HepG2 (cell line): Measurements from ENCODE around the gene GFER. TPM values are rescaled to one million over a fixed set of nuclear protein-coding genes. Genes with fewer than 3 reads are reported as not detected.

Experiments
- KAT7 ChIP-seq: IDR thresholded peaks from 2 replicates; pipeline ENCODE4 v1.6.1; 2018; ENCODE audit warnings: borderline replicate concordance, missing compliant biosample characterization
- MYNN ChIP-seq: sonication (generic); formaldehyde crosslinking; IDR thresholded peaks from 2 replicates; pipeline ENCODE4 v1.4.0; 2020; ENCODE audit warnings: mild to moderate bottlenecking, low read depth, missing genetic modification reagents
- NR1H2 ChIP-seq: sonication (generic); formaldehyde crosslinking; IDR thresholded peaks from 2 replicates; pipeline ENCODE4 v1.8.1; 2022; ENCODE audit warnings: low read depth, missing genetic modification reagents, borderline replicate concordance
- SP140L ChIP-seq: sonication (generic); formaldehyde crosslinking; IDR thresholded peaks from 2 replicates; pipeline ENCODE4 v1.4.0; 2020; ENCODE audit warnings: missing genetic modification reagents, borderline replicate concordance
- THYN1 ChIP-seq: sonication (generic); formaldehyde crosslinking; IDR thresholded peaks from 2 replicates; pipeline ENCODE4 v1.8.1; 2023; ENCODE audit warnings: low read depth, mild to moderate bottlenecking, moderate library complexity, missing genetic modification reagents, borderline replicate concordance
- ZNF230 ChIP-seq: sonication (generic); formaldehyde crosslinking; IDR thresholded peaks from 2 replicates; pipeline ENCODE4 v1.4.0; 2020; ENCODE audit warnings: mild to moderate bottlenecking, missing genetic modification reagents
- ZNF317 ChIP-seq: sonication (generic); formaldehyde crosslinking; IDR thresholded peaks from 2 replicates; pipeline ENCODE4 v1.5.0; 2020; ENCODE audit warnings: mild to moderate bottlenecking, missing genetic modification reagents
- ZNF33B ChIP-seq: sonication (generic); formaldehyde crosslinking; IDR thresholded peaks from 2 replicates; pipeline ENCODE4 v1.5.1; 2020; ENCODE audit warnings: mild to moderate bottlenecking, missing genetic modification reagents
- ZNF546 ChIP-seq: sonication (generic); formaldehyde crosslinking; conservative IDR thresholded peaks from 2 replicates; pipeline ENCODE4 v1.8.1; 2023; ENCODE audit warnings: mild to moderate bottlenecking, missing genetic modification reagents
- ZNF547 ChIP-seq: sonication (generic); formaldehyde crosslinking; IDR thresholded peaks from 2 replicates; pipeline ENCODE4 v1.5.1; 2020; ENCODE audit warnings: mild to moderate bottlenecking, missing genetic modification reagents
- ZNF605 ChIP-seq: sonication (generic); formaldehyde crosslinking; IDR thresholded peaks from 2 replicates; pipeline ENCODE4 v1.8.0; 2022; ENCODE audit warnings: mild to moderate bottlenecking, missing genetic modification reagents
- ZNF83 ChIP-seq: sonication (generic); formaldehyde crosslinking; IDR thresholded peaks from 2 replicates; pipeline ENCODE4 v1.4.0; 2020; ENCODE audit warnings: missing genetic modification reagents, mild to moderate bottlenecking, borderline replicate concordance
- ZSCAN12 ChIP-seq: sonication (generic); formaldehyde crosslinking; IDR thresholded peaks from 2 replicates; pipeline ENCODE4 v1.9.0; 2021; ENCODE audit warnings: mild to moderate bottlenecking, missing genetic modification reagents
- ZSCAN25 ChIP-seq: sonication (generic); formaldehyde crosslinking; IDR thresholded peaks from 2 replicates; pipeline ENCODE4 v1.8.0; 2022; ENCODE audit warnings: mild to moderate bottlenecking, missing genetic modification reagents
- polyA plus RNA-seq, 8 experiments: library from polyadenylated mRNA; depleted of rRNA in 3 of 8; stranded (reverse) in 7 of 8; unstranded in 1 of 8; fragments of >200 nt; fragmentation: Illumina TruSeq in 4 of 8; extraction: Trizol in 4 of 8; gene quantifications; 2 replicates each; pipeline versions ENCODE4 v1.2.1 to v1.2.3, GENCODE V29; 2011 to 2016; ENCODE audit warnings: low read depth in 4 of 8, missing spikeins in 1 of 8, mixed read lengths in 1 of 8; ENCODE audit not compliant: insufficient read depth in 1 of 8
- total RNA-seq, 5 experiments: library from RNA; depleted of rRNA; stranded (reverse); fragments of >200 nt; fragmentation: Illumina TruSeq; extraction: Trizol; gene quantifications; 2 replicates each; pipeline ENCODE4 v1.2.3, GENCODE V29; 2016; ENCODE audit warnings: low read depth in 1 of 5
- TF ChIP-seq, protein P1 (sequence below): IDR thresholded peaks from 2 replicates; pipeline ENCODE4 v1.6.1; 2012; ENCODE audit warnings: low read length, improper control_type of control experiment
- TF ChIP-seq, protein P2 (sequence below): sonication (generic); formaldehyde crosslinking; IDR thresholded peaks from 2 replicates; pipeline ENCODE4 v1.4.0; 2020; ENCODE audit warnings: missing genetic modification reagents
- TF ChIP-seq, protein P3 (sequence below): sonication (generic); formaldehyde crosslinking; IDR thresholded peaks from 2 replicates; pipeline ENCODE4 v1.4.0; 2020; ENCODE audit warnings: mild to moderate bottlenecking, missing genetic modification reagents

The GFER gene
- total and polyA plus RNA-seq, 2 of the 13 experiments (the other 11 are each of a cell fraction or from before 2014, with no cell fraction given), result 28.6 to 71.7 TPM

DNA sequence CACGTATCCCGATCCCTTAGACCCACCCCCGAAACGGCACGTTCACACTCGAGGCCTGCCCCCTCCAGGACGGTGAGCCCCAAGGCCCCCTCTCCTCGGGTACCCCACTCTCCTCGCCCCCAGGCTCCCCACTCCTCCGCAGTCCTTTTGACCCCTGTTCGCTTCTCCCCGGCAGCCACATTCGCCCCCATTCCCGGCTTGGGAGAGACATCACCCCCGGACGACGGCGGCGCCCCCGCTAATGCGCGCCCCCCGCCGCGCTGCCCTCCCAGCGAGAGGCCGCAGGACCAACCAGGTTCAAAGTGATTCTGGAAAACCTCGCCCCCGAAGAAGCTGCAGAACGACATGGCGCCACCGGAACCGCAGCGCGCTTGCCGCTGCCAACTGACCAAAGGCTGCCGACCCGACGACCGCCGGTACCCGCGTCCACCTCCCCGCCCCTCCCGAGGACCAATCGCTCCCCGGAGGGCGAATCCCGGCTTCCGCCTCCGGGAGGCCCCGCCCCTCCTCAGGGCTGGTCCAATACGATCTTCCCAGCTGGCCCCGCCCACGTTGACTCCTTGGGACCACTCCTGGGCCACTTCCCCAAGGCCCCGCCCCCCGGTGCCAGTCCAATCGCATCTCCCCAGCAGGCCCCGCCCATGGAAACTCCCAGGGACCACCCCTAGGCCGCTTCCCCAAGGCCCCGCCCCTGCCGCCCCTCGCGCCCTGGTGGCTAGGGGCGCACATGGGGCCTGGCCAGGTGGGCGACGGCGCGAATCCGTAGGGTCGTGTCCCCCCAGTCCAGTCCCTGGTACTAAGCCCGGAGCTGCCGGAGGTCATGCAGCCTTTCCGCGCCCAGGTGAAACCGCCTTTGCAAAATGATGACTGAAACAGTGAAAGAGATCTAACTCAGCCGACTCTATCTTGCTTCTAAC, 40.9 kb upstream of the GFER start, which contains the start of gene MSRB1 (continued):
- TF ChIP-seq, protein P1, sequence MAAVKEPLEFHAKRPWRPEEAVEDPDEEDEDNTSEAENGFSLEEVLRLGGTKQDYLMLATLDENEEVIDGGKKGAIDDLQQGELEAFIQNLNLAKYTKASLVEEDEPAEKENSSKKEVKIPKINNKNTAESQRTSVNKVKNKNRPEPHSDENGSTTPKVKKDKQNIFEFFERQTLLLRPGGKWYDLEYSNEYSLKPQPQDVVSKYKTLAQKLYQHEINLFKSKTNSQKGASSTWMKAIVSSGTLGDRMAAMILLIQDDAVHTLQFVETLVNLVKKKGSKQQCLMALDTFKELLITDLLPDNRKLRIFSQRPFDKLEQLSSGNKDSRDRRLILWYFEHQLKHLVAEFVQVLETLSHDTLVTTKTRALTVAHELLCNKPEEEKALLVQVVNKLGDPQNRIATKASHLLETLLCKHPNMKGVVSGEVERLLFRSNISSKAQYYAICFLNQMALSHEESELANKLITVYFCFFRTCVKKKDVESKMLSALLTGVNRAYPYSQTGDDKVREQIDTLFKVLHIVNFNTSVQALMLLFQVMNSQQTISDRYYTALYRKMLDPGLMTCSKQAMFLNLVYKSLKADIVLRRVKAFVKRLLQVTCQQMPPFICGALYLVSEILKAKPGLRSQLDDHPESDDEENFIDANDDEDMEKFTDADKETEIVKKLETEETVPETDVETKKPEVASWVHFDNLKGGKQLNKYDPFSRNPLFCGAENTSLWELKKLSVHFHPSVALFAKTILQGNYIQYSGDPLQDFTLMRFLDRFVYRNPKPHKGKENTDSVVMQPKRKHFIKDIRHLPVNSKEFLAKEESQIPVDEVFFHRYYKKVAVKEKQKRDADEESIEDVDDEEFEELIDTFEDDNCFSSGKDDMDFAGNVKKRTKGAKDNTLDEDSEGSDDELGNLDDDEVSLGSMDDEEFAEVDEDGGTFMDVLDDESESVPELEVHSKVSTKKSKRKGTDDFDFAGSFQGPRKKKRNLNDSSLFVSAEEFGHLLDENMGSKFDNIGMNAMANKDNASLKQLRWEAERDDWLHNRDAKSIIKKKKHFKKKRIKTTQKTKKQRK, result no peak
- TF ChIP-seq KAT7 (CRISPR knock-in tag) (no peak; the same call in 1 of the 2 replicates), THYN1 (no peak), NR1H2 (CRISPR knock-in tag) (no peak), MYNN (no peak), ZNF33B (CRISPR knock-in tag) (0 out of 2 replicates have a peak, but pooled peaks have one; percentile 43), ZNF317 (peak; percentile 52; the same call in 1 of the 2 replicates), ZNF546 (CRISPR knock-in tag) (0 out of 2 replicates have a peak, but pooled peaks have one; percentile 44), ZSCAN12 (CRISPR knock-in tag) (no peak), ZNF605 (CRISPR knock-in tag) (0 out of 2 replicates have a peak, but pooled peaks have one; percentile 42), ZNF83 (CRISPR knock-in tag) (no peak), SP140L (CRISPR knock-in tag) (no peak), ZNF230 (CRISPR knock-in tag) (0 out of 2 replicates have a peak, but pooled peaks have one; percentile 60), ZSCAN25 (CRISPR knock-in tag) (no peak; the same call in 1 of the 2 replicates), ZNF547 (no peak; the same call in 1 of the 2 replicates)
- TF ChIP-seq, protein P2, sequence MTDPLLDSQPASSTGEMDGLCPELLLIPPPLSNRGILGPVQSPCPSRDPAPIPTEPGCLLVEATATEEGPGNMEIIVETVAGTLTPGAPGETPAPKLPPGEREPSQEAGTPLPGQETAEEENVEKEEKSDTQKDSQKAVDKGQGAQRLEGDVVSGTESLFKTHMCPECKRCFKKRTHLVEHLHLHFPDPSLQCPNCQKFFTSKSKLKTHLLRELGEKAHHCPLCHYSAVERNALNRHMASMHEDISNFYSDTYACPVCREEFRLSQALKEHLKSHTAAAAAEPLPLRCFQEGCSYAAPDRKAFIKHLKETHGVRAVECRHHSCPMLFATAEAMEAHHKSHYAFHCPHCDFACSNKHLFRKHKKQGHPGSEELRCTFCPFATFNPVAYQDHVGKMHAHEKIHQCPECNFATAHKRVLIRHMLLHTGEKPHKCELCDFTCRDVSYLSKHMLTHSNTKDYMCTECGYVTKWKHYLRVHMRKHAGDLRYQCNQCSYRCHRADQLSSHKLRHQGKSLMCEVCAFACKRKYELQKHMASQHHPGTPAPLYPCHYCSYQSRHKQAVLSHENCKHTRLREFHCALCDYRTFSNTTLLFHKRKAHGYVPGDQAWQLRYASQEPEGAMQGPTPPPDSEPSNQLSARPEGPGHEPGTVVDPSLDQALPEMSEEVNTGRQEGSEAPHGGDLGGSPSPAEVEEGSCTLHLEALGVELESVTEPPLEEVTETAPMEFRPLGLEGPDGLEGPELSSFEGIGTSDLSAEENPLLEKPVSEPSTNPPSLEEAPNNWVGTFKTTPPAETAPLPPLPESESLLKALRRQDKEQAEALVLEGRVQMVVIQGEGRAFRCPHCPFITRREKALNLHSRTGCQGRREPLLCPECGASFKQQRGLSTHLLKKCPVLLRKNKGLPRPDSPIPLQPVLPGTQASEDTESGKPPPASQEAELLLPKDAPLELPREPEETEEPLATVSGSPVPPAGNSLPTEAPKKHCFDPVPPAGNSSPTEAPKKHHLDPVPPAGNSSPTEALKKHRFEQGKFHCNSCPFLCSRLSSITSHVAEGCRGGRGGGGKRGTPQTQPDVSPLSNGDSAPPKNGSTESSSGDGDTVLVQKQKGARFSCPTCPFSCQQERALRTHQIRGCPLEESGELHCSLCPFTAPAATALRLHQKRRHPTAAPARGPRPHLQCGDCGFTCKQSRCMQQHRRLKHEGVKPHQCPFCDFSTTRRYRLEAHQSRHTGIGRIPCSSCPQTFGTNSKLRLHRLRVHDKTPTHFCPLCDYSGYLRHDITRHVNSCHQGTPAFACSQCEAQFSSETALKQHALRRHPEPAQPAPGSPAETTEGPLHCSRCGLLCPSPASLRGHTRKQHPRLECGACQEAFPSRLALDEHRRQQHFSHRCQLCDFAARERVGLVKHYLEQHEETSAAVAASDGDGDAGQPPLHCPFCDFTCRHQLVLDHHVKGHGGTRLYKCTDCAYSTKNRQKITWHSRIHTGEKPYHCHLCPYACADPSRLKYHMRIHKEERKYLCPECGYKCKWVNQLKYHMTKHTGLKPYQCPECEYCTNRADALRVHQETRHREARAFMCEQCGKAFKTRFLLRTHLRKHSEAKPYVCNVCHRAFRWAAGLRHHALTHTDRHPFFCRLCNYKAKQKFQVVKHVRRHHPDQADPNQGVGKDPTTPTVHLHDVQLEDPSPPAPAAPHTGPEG, result peak; percentile 48; the same call in 1 of the 2 replicates
- TF ChIP-seq, protein P3, sequence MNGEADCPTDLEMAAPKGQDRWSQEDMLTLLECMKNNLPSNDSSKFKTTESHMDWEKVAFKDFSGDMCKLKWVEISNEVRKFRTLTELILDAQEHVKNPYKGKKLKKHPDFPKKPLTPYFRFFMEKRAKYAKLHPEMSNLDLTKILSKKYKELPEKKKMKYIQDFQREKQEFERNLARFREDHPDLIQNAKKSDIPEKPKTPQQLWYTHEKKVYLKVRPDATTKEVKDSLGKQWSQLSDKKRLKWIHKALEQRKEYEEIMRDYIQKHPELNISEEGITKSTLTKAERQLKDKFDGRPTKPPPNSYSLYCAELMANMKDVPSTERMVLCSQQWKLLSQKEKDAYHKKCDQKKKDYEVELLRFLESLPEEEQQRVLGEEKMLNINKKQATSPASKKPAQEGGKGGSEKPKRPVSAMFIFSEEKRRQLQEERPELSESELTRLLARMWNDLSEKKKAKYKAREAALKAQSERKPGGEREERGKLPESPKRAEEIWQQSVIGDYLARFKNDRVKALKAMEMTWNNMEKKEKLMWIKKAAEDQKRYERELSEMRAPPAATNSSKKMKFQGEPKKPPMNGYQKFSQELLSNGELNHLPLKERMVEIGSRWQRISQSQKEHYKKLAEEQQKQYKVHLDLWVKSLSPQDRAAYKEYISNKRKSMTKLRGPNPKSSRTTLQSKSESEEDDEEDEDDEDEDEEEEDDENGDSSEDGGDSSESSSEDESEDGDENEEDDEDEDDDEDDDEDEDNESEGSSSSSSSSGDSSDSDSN (CRISPR knock-in tag), result peak; percentile 61; the same call in 1 of the 2 replicates
